Neuronal stem cell (in vitro differentiated cells): ENCODE results near the gene BANF1.
A peak's percentile ranks its signal among the peaks of the same experiment; 100 is the strongest.

Experiments used
- DNase-seq: peaks from one replicate; pipeline ENCODE4 v3.0.0-alpha.2; 2013; ENCODE audit warnings: low spot score
- H2AFZ ChIP-seq: one replicate; pipeline ENCODE4 v1.6.1; 2013; ENCODE audit warnings: mild to moderate bottlenecking, low read length, inconsistent platforms
- H2AK5ac ChIP-seq: 2 replicates; pipeline ENCODE4 v1.6.1; 2013; ENCODE audit warnings: low read depth, mild to moderate bottlenecking, inconsistent platforms, low read length, moderate library complexity, mixed read lengths
- H2BK120ac ChIP-seq: 2 replicates; pipeline ENCODE4 v1.6.1; 2013; ENCODE audit warnings: low read depth, mild to moderate bottlenecking, inconsistent platforms, low read length, moderate library complexity, mixed read lengths
- H2BK12ac ChIP-seq: one replicate; pipeline ENCODE4 v1.6.1; 2013; ENCODE audit warnings: low read length, inconsistent platforms
- H2BK15ac ChIP-seq: 2 replicates; pipeline ENCODE4 v1.6.1; 2013; ENCODE audit warnings: mild to moderate bottlenecking, low read length, inconsistent platforms, mixed read lengths
- H2BK5ac ChIP-seq: one replicate; pipeline ENCODE4 v1.6.1; 2013; ENCODE audit warnings: inconsistent platforms, mild to moderate bottlenecking, low read length, moderate library complexity
- H3K14ac ChIP-seq: one replicate; pipeline ENCODE4 v1.6.1; 2013; ENCODE audit warnings: low read length, inconsistent platforms
- H3K18ac ChIP-seq: 2 replicates; pipeline ENCODE4 v1.6.1; 2013; ENCODE audit warnings: low read length, inconsistent platforms
- H3K23ac ChIP-seq: 2 replicates; pipeline ENCODE4 v1.6.1; 2013; ENCODE audit warnings: low read depth, mild to moderate bottlenecking, mixed read lengths, low read length, inconsistent platforms; ENCODE audit not compliant: poor library complexity
- H3K27ac ChIP-seq: replicated peaks from 3 replicates; pipeline ENCODE4 v1.5.1; 2013; ENCODE audit warnings: low read length, inconsistent platforms
- H3K27me3 ChIP-seq, 3 experiments: 2 replicates each; pipeline ENCODE4 v1.6.1; 2013; ENCODE audit warnings: low read length in 3 of 3, mild to moderate bottlenecking in 2 of 3, inconsistent platforms in 1 of 3, low read depth in 1 of 3, mixed read lengths in 1 of 3, moderate library complexity in 1 of 3; ENCODE audit not compliant: control insufficient read depth in 3 of 3, insufficient read depth in 3 of 3
- H3K36me3 ChIP-seq, 2 donors: replicated peaks in 1 of 2; 2 replicates each; pipeline ENCODE4 v1.6.1; 2013; ENCODE audit warnings: low read length in 2 of 2; ENCODE audit not compliant: control insufficient read depth in 2 of 2, insufficient read depth in 2 of 2
- H3K4ac ChIP-seq: 2 replicates; pipeline ENCODE4 v1.6.1; 2013; ENCODE audit warnings: inconsistent platforms, mild to moderate bottlenecking, low read length, moderate library complexity
- H3K4me1 ChIP-seq, 2 donors: 1 replicate in 1 of 2; 2 replicates in 1 of 2; pipeline ENCODE4 v1.6.1; 2013; ENCODE audit warnings: low read length in 2 of 2, low read depth in 1 of 2; ENCODE audit not compliant: control insufficient read depth in 2 of 2, insufficient read depth in 1 of 2
- H3K4me2 ChIP-seq: one replicate; pipeline ENCODE4 v1.6.1; 2013; ENCODE audit warnings: mild to moderate bottlenecking, low read length, inconsistent platforms; ENCODE audit not compliant: insufficient read depth, poor library complexity, severe bottlenecking
- H3K4me3 ChIP-seq, 2 donors: 2 replicates each; pipeline ENCODE4 v1.5.1; 2013; ENCODE audit warnings: low read length in 2 of 2, mild to moderate bottlenecking in 2 of 2, inconsistent platforms in 1 of 2, moderate library complexity in 1 of 2
- H3K79me1 ChIP-seq: one replicate; pipeline ENCODE4 v1.6.1; 2013; ENCODE audit warnings: low read depth, mild to moderate bottlenecking, inconsistent platforms, low read length, moderate library complexity
- H3K9ac ChIP-seq: one replicate; pipeline ENCODE4 v1.6.1; 2013; ENCODE audit warnings: mild to moderate bottlenecking, low read depth, low read length, inconsistent platforms; ENCODE audit not compliant: poor library complexity
- H3K9me3 ChIP-seq, 2 donors: replicated peaks in 1 of 2; 2 replicates each; pipeline versions ENCODE3 to v1.6.1; 2013; ENCODE audit warnings: low read length in 2 of 2, mild to moderate bottlenecking in 2 of 2, inconsistent platforms in 1 of 2, low read depth in 1 of 2, mixed read lengths in 1 of 2, moderate library complexity in 1 of 2; ENCODE audit not compliant: control insufficient read depth in 2 of 2, insufficient read depth in 1 of 2
- H4K8ac ChIP-seq: one replicate; pipeline ENCODE4 v1.6.1; 2013; ENCODE audit warnings: low read depth, mild to moderate bottlenecking, inconsistent platforms, low read length, moderate library complexity
- H4K91ac ChIP-seq: one replicate; pipeline ENCODE4 v1.6.1; 2013; ENCODE audit warnings: low read length, low read depth, mild to moderate bottlenecking, inconsistent platforms; ENCODE audit not compliant: poor library complexity
- WGBS, 2 donors: extraction: QIAGEN DNeasy Blood & Tissue Kit; methylation state at CpG; one replicate each; pipeline ENCODE4 v1.1.7; 2013; ENCODE audit warnings: missing lambda C conversion rate in 2 of 2, mixed read lengths in 1 of 2; ENCODE audit not compliant: insufficient read length in 2 of 2, insufficient replicate concordance in 1 of 2; ENCODE audit errors: extremely low coverage in 2 of 2; 5-methylcytosine and 5-hydroxymethylcytosine counted together

BANF1 gene

GRCh38 chr11:66047541-66048365 is 45.5 kb downstream of the BANF1 start:
- H2BK5ac ChIP-seq = no peak overlapping the region
- H2BK15ac ChIP-seq = peak overlapping the region; percentile 72
- H3K27ac ChIP-seq = no peak overlapping the region
- H3K4ac ChIP-seq = no peak overlapping the region
- no peak overlapping the region for H2BK120ac ChIP-seq
- peak overlapping the region in 1 of 2 donors; percentile 53 for H3K4me3 ChIP-seq
- no peak overlapping the region for H2BK12ac ChIP-seq
- peak overlapping the region; percentile 1 for H3K23ac ChIP-seq
- no peak overlapping the region for H2AFZ ChIP-seq
- peaks cover 14 to 22% of the 10 kb centered on the region in 2 donors for H3K4me1 ChIP-seq
- H3K18ac ChIP-seq = peak overlapping the region; percentile 81
- no CpG with 5 or more reads among the region's 11 CpGs for WGBS, 2 donors
- peaks cover 16% of the 10 kb centered on the region for H3K79me1 ChIP-seq
- H3K14ac ChIP-seq = peak overlapping the region; percentile 22
- H3K27me3 ChIP-seq = no peaks in the 10 kb centered on the region
- H3K9ac ChIP-seq = no peak overlapping the region
- H3K9me3 ChIP-seq = no peaks in the 10 kb centered on the region
- peak overlapping the region; percentile 89 for H3K4me2 ChIP-seq
- peak overlapping the region; percentile 67 for H2AK5ac ChIP-seq
- H3K36me3 ChIP-seq = peaks cover 0 to 13% of the 10 kb centered on the region in 2 donors
- no peak overlapping the region for H4K91ac ChIP-seq
- H4K8ac ChIP-seq = no peak overlapping the region
- DNase-seq = no peak

- Histone ChIP-seq H4K91ac (no peak within 1 kb of the TSS), H2BK120ac (peak within 1 kb of the TSS; percentile 74), H4K8ac (peak within 1 kb of the TSS; percentile 89), H3K14ac (no peak within 1 kb of the TSS), H3K9ac (peak within 1 kb of the TSS; percentile 84), H3K36me3 (peaks cover 5 to 8% of the 10 kb centered on the region in 2 donors), H3K18ac (peak within 1 kb of the TSS; percentile 99), H3K4me2 (peak within 1 kb of the TSS; percentile 89), H2BK5ac (peak within 1 kb of the TSS; percentile 49), H2BK15ac (peak within 1 kb of the TSS; percentile 90), H3K4me1 (peaks cover 23 to 27% of the 10 kb centered on the region in 2 donors), H3K23ac (peak within 1 kb of the TSS; percentile 28), H2AK5ac (peak within 1 kb of the TSS; percentile 93), H3K4ac (no peak within 1 kb of the TSS), H3K27ac (peak within 1 kb of the TSS; percentile 13), H3K79me1 (peaks cover 17% of the 10 kb centered on the region), H3K9me3 (no peaks in the 10 kb centered on the region), H3K27me3 (no peaks in the 10 kb centered on the region), H2BK12ac (peak within 1 kb of the TSS; percentile 73), H2AFZ (peak within 1 kb of the TSS; percentile 87), H3K4me3 (peak within 1 kb of the TSS; percentile 53 to 86)
- no CpG with 5 or more reads among the region's 39 CpGs for WGBS, 2 donors
- DNase-seq = peak; percentile 66
Observed at GRCh38 chr11:66048547-66049323, 46.4 kb downstream of the BANF1 start, which contains the start of gene GAL3ST3. GAL3ST3 (minus strand) TSS chr11:66049161; CDS start chr11:66045415, 3,746 bp downstream.

GRCh38 chr11:66050581-66051231 is 48.4 kb downstream of the BANF1 start:
- Histone ChIP-seq H2AK5ac (peak overlapping the region; percentile 38), H3K79me1 (peaks cover 15% of the 10 kb centered on the region), H2AFZ (peak overlapping the region; percentile 95), H3K4me3 (peak overlapping the region in 1 of 2 donors; percentile 96), H2BK15ac (peak overlapping the region; percentile 68), H3K27me3 (no peaks in the 10 kb centered on the region), H4K8ac (no peak overlapping the region), H2BK5ac (peak overlapping the region; percentile 72), H3K9me3 (no peaks in the 10 kb centered on the region), H3K18ac (peak overlapping the region; percentile 79), H3K4ac (peak overlapping the region; percentile 44), H3K23ac (no peak overlapping the region), H3K36me3 (peaks cover 10 to 26% of the 10 kb centered on the region in 2 donors), H3K4me2 (peak overlapping the region; percentile 59), H3K4me1 (peaks cover 19 to 23% of the 10 kb centered on the region in 2 donors), H2BK12ac (peak overlapping the region; percentile 14), H3K27ac (peak overlapping the region; percentile 95), H3K9ac (no peak overlapping the region), H4K91ac (peak overlapping the region; percentile 56), H2BK120ac (peak overlapping the region; percentile 14), H3K14ac (no peak overlapping the region)
- no CpG with 5 or more reads among the region's 5 CpGs for WGBS, 2 donors
- no peak for DNase-seq
